COR-L47 (cell line): ENCODE measurements around the gene SGK1.

ENCODE experiments used
- DNase-seq: peaks from one replicate; lab custom pipeline; 2025; lab: John Stamatoyannopoulos, UW

SGK1 gene

DNA sequence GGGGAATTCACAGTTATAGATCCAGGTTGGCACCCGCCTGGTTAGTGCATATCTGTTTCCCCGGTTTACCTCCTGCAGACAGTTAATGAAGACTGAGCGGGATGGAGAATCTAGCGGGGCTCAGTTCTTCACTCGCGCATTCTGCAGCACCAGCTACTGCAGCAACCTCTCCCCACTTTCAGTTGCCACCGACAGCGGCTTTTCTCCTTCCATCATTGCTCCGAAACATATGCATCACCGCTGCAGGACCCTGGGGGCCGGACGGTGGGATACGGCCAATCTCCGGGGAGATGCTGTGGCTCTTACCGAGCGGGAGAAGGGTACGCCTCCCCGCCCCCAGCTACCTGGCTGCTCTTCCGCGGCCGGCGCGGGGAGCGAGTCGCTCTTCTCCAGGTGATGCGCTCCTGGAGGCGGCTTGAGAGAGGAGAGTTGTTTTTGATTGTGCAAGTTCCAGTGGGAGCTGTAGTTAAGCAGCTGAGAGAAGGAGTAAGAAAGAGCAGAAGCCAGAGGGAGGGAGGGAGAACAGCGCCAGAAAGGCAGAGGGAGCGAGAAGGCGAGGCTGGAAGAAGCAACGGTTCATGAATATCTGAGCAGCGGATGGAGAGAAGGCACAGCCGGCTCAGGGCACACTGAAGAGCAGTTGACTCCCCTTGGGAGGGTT, at the start of gene SGK1:
SGK1 (minus strand) TSS at position 642 of the 661 bp plus-strand sequence. CDS start 652 bp downstream, outside the sequence.
- no peak for DNase-seq

DNA sequence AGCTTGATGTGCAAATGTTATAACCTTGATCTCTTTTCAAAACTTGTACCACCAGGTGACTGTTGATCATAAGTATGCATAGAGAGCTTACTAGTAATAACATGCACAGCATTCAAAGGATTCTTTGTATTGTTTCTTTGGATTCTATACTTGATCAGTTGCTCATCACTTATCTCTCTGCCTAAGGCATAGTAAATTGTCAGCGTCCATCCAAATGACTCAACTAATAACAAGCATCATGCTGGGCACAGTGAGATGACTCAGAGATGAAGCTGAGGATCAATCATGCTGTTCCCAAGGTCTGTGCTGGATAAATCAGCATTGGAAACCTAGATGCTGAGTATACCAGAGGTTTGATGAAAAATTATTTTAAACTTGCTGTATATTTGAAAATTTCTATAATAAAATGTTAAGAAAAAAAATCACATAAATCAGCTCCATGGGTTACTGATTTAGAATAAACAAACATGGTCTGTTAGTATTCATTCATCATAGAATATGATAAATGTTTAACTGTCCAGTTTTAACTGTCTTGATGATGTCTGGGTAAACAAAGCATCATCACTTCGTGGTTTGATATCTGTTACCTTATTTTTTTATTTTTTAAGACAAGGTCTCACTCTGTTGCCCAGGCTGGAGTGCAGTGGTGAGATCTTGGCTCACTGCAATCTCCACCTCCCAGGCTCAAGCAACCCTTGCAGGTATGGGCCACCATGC, 45.6 kb upstream of the SGK1 start:
- no peak for DNase-seq

DNA sequence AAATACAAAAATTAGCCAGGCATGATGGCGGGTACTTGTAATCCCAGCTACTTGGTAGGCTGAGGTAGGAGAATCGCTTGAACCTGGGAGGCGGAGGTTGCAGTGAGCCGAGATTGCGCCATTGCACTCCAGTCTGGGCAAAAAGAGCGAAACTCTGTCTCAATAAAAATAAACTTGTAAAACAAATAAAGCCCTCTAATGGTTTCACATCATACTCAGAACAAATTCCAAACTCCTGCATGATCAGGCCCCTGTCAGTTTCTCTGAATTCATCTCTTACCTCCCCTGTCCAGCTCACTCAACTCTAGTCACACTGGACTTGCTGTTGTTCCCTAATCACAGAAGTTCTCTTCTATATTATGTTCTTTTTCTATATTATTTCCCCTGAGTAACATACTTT, 43.1 kb upstream of the SGK1 start:
- DNase-seq: no peak

DNA sequence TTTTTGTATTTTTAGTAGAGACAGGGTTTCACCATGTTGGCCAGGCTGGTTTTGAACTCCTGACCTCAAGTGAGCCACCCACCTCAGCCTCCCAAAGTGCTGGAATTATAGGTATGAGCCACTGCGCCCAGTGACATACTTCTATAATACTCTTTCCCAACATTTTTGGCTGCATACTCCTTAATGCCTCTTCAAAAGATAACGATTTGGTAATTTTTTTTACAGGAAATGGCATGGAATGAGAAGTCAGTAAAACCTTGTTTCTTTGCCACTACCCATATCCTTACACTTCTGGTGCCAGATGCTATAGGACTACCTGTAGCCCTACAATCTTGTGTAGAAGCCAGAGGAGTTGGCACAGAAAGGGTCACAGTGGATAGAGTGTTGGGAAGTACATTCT, 41.4 kb upstream of the SGK1 start:
- no peak for DNase-seq

DNA sequence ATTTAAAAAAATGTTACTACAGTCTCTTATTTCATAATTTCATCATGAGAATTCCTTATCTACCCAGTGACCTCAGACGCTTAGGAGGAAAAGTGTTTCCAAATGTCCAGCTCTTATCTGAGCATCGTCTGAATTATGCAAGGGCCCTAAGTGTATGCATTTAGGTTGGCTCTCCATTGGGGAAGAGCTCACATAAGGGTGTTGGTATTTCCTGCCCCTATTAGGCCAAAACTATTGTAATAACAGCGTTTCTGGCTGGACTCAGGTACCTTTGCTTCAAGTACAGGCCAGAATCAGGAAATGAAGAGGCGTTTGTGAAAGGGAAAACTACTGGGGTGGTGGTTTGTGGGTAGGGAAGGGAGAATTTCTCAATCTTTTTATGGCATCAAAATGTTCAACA, 40.4 kb upstream of the SGK1 start:
- no peak for DNase-seq

DNA sequence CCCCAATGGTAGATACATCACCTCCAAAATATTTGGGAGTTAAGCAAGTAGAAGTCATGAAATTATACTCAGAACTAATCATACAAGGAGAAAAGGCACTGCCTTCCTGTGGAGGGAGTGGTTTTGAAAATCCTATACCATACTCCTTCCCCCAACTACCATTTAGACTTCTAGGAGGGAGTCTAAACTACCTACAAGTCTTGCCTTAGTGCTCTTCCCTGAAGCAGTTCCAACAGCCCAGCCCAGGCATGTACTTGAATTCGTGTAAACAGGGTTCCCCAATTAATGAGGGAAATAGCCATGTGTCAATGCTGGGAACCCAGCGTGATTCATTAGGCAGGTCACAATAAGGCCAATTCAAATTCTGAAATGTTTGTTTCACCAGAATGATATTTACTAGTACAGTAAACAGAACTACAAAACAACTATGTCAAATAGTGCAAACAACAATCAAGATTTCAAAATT, 39.1 kb upstream of the SGK1 start:
- DNase-seq: no peak

DNA sequence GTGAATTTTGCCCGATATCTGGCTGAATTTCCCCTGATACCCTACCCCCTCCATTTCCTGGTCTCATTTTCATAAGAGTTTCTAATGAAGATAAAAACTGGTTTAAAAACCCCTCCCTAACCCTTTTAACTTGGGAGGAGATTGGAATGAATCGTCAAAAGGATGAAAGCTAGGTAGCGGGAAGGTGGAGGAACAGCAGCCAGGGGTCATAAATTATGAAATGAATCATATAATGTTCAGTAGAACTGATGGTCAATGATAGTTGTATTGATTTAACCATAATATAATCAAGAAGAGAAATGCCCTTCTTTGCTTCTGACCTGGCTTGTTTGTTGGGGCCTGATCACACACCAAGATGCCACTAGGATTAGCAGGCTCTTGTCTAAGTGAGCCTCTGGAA, 38.5 kb upstream of the SGK1 start:
- no peak for DNase-seq

DNA sequence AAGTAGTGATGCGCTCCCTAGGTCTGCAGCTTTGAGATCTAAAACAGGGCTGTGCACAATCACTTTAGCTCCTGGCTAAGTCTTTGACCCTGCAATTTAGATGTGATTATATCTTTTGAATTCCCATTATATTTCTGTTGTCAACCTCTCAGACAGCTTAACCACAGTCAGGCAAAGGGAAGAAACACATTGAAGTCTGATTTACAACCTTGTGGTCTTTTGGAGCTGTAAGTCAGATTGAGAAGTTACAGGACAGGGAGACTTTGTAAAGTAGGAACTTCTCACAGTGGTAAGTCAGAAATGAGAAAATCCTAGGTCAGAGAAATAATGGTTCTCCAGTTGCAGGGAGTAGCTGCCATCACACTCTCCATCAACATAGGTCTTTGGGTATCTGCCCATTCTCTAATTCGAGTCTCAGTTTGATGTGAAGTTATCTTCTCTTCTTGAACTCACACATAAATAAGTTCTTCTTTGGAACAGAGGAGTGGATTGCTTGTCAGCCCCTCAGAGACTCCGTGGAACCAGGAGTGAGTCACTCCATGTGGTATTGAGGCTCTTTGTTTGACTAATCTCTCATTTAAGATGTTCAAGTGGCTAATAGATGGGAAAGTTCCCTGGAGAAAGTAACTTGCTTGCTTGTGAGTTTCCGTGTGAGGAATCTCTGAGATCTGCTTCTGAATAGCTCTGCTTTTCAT, 35.0 kb upstream of the SGK1 start:
- DNase-seq: no peak

DNA sequence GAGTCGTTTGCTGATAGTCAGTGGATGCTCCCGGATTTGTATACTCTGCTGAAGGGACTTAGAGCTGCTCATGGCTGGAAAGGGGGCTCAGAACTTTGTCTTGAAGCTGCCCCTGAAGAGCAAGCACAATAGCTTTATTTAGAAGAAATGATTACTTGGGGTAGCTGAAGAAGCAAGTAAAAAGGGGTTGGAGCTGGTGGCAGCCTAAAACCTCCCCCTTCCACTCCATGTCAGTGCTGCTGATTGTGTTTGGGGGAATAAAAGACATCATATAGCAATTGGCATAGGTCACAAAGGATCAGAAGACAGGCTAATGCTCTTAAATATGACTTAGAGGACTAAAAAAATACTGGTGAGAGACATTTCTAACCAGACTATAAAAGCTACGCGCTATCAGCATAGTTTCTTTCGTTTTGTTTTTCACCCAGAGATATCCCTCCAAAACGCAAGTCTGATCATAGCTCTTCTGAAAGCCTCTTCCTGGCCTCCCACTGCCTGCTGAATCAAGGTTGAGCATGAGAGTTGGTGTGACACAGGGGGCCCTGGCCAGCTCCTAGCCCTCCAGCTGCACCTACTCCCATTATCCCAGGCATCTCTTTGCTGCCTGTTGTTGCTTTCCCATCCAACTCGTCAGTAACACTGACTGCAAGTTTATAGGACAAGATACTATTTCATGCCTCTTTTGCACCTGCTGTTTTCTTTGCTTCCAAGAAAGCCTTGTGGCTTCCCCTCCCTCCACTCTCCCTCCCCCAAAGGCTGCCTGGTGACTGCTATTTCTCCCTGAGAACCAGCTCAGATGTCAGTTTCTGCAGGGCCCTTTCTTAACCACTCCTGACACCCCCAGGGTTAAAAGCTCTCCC, 33.9 kb upstream of the SGK1 start:
- DNase-seq: no peak

DNA sequence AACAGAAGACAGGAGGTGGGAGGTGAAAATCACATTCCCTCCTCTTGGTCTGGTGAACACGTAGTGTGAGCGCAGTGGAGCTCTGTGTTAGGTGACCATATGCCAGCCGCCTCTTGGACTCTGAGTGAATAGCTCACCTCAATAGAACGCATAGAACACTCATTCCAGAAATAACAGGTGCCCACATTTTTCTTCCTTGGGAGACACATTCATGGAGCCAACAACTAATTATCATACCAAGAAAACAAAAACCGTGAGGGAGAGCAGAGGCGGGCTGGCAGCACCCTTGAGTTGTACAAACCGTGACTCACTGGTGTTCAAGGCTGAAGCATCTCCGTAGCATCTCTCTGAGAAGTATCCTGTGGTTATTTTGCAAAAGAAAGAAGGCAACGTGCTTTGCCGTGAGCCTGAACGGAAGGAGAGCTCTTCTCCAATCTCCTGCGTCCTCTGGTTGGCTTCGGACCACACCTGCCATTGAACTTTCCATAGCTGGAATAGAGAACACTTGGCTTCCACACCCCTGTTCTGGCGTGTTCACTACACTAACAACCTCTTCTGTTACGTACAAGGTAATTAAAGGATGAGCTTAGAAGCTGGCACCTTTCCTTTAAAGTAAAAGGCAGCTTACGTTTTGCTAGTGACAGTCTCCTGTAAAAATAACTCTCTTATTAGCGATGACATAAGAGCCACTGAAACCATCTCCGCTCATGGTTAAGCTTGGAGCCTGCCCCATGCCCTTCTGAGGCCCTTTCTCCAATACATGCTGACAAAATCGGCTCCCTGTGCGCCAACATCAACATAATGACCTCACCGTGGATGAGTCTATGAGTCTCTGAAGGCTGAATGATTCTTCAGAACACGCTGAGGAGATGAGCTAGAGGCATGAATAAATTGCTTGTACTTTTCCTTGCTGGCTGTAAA, 30.2 kb upstream of the SGK1 start:
- DNase-seq: no peak

DNA sequence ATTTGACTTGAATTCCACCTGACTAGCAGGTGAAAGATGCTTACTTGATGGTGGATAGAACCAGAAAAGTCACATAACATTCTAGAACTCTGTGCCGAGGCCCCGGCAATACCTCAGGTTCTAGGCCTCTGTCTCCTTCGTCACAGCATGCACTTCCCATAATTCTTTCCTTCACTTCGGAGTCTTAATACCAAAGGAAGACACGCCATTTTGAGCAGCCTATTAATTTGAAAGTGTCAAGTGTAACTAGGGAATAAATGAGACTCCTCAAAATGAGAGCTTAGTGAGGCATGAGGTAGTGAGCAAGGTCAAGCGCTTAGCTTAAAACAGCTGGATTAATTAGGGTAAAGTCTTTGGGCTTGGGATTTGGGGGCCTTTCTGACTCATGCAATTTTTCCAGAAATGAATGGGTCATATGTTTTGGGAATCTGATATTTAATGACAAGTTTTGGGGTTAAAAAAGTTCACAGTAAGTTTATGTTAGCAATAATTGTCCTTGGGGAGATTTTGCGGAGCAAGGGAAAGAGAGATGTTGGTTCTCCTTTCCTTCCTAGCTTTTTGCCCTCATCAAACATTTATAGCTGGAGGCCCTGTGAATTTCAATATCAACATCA, 29.1 kb upstream of the SGK1 start:
- DNase-seq: no peak

DNA sequence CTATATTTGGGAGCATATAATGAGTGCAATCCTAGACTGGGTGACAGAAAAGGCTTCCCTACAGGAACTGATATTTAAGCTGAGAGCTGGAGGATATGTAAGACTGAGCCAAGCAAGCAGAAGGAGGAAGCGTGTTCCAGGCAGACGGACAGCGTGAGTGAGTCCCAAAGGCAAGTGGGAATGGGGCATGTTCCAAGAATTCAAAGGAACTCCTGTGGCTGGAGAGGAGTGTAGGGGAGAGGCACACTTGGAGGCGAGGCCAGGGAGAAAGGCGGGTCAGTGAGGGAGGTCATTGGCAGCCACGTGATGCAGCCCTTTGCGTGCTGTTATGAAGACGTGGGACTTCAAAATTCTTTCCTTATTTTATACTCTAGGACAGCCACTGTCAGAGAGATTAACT, 27.9 kb upstream of the SGK1 start:
- no peak for DNase-seq

DNA sequence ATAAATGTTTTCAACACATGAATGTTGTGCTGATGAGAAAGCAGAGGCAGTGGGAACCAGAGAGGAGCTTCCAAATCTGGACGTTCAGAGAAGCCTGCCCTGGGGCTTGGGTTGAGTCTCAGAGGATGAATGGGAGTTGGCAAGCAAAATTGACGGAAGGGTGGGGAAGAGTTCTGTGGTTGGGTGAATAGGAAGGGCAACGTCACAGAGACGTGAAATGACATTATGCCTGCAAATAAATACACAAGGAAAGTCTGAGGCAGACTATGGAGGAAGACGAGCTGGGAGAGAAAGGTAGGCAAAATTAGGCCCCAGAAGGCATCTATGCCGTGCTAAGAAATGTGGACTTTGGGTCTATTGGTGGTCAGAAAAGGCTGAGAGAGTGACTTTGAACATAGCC, 25.2 kb upstream of the SGK1 start:
- no peak for DNase-seq

DNA sequence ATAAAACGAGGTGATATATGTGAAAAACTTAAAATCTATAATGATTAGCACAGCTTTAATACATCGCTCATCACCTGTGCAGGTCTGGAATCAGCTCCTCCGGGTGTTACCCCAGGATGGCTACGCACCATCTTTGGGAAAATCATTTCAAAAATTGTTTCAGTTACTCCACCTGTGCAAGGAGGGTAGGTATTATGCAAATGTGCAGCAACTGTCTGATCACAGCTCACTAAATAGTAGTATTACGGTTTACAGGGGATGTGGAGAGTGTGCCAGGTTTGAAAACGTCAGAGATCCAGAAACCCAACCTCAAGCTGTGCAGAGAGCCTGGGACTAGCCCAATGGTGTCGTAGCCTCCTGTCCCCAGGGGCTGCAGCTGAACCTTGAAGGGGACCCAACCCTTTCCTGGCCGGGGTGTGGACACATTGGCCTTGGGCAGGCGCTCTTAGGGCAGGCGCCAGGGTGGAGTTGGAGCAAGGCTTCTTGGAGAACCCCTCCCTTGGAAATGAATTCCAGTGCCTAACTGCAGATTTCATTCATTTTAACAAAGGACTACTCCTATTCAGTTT, 24.2 kb upstream of the SGK1 start:
- DNase-seq: no peak

DNA sequence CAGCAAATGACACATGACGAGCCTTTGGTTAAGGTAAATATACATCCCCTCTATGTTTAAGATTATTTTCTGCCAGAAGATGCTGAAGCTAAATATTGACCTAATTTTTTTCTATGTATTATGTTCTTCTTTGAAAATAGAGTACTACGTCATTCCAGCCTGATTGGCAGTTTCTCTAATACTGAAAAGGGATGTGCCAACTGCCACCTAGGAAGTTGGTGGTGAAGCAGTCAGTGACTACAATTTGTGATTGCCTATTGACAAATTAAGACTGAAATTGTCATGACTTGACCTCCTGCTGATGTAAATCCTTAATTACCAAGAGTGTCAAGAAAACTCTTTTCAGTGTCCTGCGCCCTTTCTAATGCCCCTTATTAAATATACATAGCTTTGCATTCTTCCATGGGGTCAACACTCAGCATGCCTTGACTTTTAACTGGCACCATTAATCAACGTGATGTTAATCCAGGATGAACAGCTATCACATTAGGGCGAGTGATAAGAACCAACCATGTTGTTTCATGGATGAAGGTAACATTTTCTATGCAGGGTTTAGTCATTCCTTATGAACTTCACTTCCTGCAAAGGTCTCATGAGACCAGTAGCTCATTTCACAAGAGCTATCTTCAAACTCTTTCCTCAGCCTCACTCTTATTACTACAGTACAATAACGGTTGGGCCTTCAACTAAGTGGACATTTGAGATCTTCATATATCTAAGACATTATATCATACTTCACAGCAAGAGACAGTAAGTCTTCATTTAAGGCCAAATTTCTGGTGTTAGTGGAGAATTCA, 22.5 kb upstream of the SGK1 start:
- no peak for DNase-seq

DNA sequence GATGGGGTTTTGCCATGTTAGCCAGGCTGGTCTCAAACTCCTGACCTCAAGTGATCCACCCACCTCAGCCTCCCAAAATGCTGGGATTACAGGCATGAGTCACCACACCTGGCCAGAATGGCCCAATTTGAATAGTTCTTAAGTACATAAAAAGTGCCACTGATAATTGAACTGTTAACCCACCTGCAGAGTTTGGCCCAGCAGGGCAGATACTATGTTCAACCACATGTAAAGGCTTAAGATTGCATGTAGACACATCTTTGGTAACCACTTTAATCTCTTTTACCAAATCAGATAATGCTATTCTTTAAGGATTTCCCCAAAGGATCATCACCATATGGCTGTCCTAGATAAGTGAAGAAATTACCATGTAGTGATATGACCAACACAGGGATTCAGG, 21.3 kb upstream of the SGK1 start:
- no peak for DNase-seq

DNA sequence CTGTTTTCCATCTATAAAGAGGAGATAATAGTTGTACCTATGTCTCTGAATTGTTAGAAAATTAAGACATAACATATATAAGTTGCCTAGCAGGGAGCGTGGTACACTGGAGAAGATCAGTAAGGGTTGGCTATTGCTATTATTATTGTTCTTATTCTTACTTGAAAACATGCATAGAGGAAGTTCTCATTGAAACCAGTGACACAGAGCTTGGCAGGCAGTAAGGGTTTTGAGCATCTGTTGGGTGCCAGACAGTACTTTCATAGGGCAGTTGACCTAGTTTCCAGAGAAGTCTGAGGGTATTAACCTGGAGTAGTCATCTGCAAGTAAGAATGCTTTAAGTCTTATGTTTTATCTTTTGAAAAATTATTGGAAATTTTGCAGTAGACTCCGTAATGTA, 13.3 kb upstream of the SGK1 start:
- DNase-seq: no peak

DNA sequence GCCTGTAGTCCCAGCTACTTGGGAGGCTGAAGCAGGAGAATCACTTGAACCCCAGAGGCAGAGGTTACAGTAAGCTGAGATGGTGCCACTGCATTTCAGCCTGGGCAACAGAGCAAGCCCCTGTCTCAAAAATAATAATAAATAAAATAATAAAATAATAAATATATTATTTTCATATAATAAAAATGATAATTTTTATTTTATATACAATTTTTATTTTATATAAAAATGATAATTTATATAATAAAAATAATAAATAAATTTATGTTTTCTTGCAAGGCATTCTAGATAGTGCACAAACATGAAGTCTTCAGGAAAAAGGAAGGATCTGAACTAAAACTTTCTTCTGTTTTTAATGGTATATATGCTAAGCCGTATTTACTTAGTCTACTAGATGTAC, 12.6 kb upstream of the SGK1 start:
- DNase-seq: no peak

DNA sequence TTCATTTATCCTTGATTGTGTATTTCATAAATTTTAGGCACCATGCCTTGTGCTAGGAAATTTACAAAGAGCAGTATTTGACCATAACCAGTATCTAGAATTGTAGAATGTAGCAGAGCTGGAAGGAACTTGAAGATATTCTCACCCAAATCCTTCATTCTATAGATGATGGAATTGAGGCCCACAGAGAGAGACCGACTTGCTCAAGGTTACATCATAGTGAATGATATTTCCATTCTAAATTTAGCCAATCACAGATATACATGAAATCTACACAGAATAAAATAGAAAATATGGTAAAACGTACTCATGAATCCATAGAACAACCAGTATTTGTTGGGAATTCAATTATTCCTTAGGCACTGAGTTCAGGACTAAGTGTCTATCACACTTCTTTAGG, 10.9 kb upstream of the SGK1 start:
- no peak for DNase-seq

DNA sequence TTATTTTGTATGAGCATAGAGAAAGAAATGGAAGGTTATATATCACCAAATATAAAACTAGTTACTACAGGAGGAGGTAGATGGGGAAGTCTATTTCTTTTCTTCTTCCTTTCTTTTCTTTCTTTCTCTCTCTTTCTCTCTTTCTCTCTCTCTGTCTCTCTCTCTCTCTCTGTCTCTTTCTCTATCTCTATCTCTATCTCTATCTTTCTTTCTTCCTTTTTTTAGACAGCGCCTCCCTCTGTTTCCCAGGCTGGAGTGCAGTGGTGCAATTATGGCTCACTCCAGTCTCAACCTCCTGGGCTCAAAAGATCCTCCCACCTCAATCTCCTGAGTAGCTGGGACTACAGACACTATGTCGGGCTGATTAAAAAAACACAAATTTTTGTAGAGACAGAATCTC, 10.2 kb upstream of the SGK1 start:
- no peak for DNase-seq
